Left lung (tissue), 10 donors: Measurements from ENCODE around the gene HOATZ. TPM values are rescaled to one million over a fixed set of nuclear protein-coding genes. Genes with fewer than 3 reads are reported as not detected.

Source experiments
- ATAC-seq: fragments of 200-7000 bp; cut with Tn5 transposase; one replicate; pipeline ENCODE4 v1.9.1; 2020; ENCODE audit warnings: moderate library complexity
- DNase-seq, 4 donors: peaks; one replicate each; pipeline ENCODE4 v3.0.0-alpha.2; 2013 to 2020
- H3K27ac ChIP-seq, 2 donors: fragments of 200-600 bp; sonication (generic) in 1 of 2; one replicate each; pipeline versions ENCODE4 v1.5.0 to v1.8.0; 2020 to 2021
- H3K27me3 ChIP-seq, 2 donors: fragments of 200-600 bp; sonication (generic) in 1 of 2; one replicate each; pipeline versions ENCODE4 v1.5.0 to v1.8.0; 2020 to 2021
- H3K36me3 ChIP-seq, 2 donors: fragments of 200-600 bp; sonication (generic) in 1 of 2; one replicate each; pipeline versions ENCODE4 v1.5.0 to v1.8.0; 2020 to 2021
- H3K4me1 ChIP-seq, 2 donors: fragments of 200-600 bp; one replicate each; pipeline ENCODE4 v1.8.0; 2021
- H3K4me3 ChIP-seq, 2 donors: fragments of 200-600 bp; sonication (generic) in 1 of 2; one replicate each; pipeline versions ENCODE4 v1.5.0 to v1.8.0; 2020 to 2021; ENCODE audit warnings: mild to moderate bottlenecking in 1 of 2
- H3K9me3 ChIP-seq, 2 donors: fragments of 200-600 bp; sonication (generic) in 1 of 2; one replicate each; pipeline versions ENCODE4 v1.5.0 to v1.8.0; 2020 to 2021
- CTCF ChIP-seq, 2 donors: fragments of 200-600 bp; sonication (generic) in 1 of 2; IDR thresholded peaks; one replicate each; pipeline versions ENCODE4 v1.5.0 to v1.8.0; 2021; ENCODE audit warnings: antibody characterized with exemption in 2 of 2
- intact Hi-C, 2 donors: fragments of 100-400 bp; cut with DNase I; formaldehyde crosslinking; loops; one replicate each; pipeline versions ENCODE4 v1.11.2 to v1.14.2; 2022
- polyA plus RNA-seq, 6 donors: library from polyadenylated mRNA; unstranded; fragments of 120-200 nt; gene quantifications; one replicate each; pipeline ENCODE4 v1.2.1, GENCODE V29; 2013; ENCODE audit not compliant: insufficient read length in 6 of 6
- total RNA-seq, 2 donors: library from RNA; stranded (reverse); fragmentation: NEBNext Ultra II Directional; extraction: Animal tissue kit (Norgen Biotek cat#: 25700); gene quantifications; one replicate each; pipeline ENCODE4 v1.2.1, GENCODE V29; 2021
- donor health status: DM: no; HTN: yes; CAD: no.
- donor health status: DM: no; HTN: no; CAD: no.

HOATZ gene
- total and polyA plus RNA-seq, 8 donors, result 2.0 to 13.7 (median 8.5) TPM; not detected in 1

- H3K4me3 ChIP-seq, result no peak overlapping the region
- no peaks in the 10 kb centered on the region for H3K9me3 ChIP-seq
- no peak for DNase-seq
- no peaks in the 10 kb centered on the region for H3K4me1 ChIP-seq
- intact Hi-C loops, result no loop called here
- no peaks in the 10 kb centered on the region for H3K36me3 ChIP-seq
- no peak for ATAC-seq
- no peak overlapping the region for H3K27ac ChIP-seq
- TF ChIP-seq CTCF (IDR thresholded peaks at IDR 0.05), result no peak
- no peaks in the 10 kb centered on the region for H3K27me3 ChIP-seq
These were observed 8.8 kb downstream of the HOATZ start for GRCh38 chr11:111523343-111523742.

- TF ChIP-seq CTCF (IDR thresholded peaks at IDR 0.05), result no peak
- Histone ChIP-seq H3K36me3 (no peaks in the 10 kb centered on the region), H3K27ac (no peak overlapping the region), H3K27me3 (no peaks in the 10 kb centered on the region), H3K9me3 (no peaks in the 10 kb centered on the region), H3K4me1 (no peaks in the 10 kb centered on the region), H3K4me3 (no peak overlapping the region)
- ATAC-seq, result no peak
- no peak for DNase-seq
- intact Hi-C loops, result no loop called here
These were observed 9.5 kb downstream of the HOATZ start for GRCh38 chr11:111524056-111524455.

- no peak for ATAC-seq
- TF ChIP-seq CTCF (IDR thresholded peaks at IDR 0.05), result no peak
- DNase-seq, result no peak
- H3K9me3 ChIP-seq, result no peaks in the 10 kb centered on the region
- intact Hi-C loops, result no loop called here
- no peak overlapping the region for H3K27ac ChIP-seq
- H3K4me1 ChIP-seq, result no peaks in the 10 kb centered on the region
- H3K27me3 ChIP-seq, result no peaks in the 10 kb centered on the region
- no peak overlapping the region for H3K4me3 ChIP-seq
- H3K36me3 ChIP-seq, result no peaks in the 10 kb centered on the region
These were observed 10.9 kb downstream of the HOATZ start for GRCh38 chr11:111525456-111525855.

GRCh38 chr11:111526501-111526900 is 11.9 kb downstream of the HOATZ start:
- intact Hi-C loops, result no loop called here
- H3K4me1 ChIP-seq, result no peaks in the 10 kb centered on the region
- no peaks in the 10 kb centered on the region for H3K27me3 ChIP-seq
- no peak for DNase-seq
- no peak for ATAC-seq
- H3K4me3 ChIP-seq, result no peak overlapping the region
- no peak for TF ChIP-seq CTCF (IDR thresholded peaks at IDR 0.05)
- no peak overlapping the region for H3K27ac ChIP-seq
- H3K9me3 ChIP-seq, result no peaks in the 10 kb centered on the region
- no peaks in the 10 kb centered on the region for H3K36me3 ChIP-seq

GRCh38 chr11:111527279-111527678 is 12.7 kb downstream of the HOATZ start:
- intact Hi-C loops, result no loop called here
- Histone ChIP-seq H3K27me3 (no peaks in the 10 kb centered on the region), H3K36me3 (no peaks in the 10 kb centered on the region), H3K9me3 (no peaks in the 10 kb centered on the region), H3K27ac (no peak overlapping the region), H3K4me3 (no peak overlapping the region), H3K4me1 (no peaks in the 10 kb centered on the region)
- ATAC-seq (no peak), DNase-seq (no peak)
- TF ChIP-seq CTCF (IDR thresholded peaks at IDR 0.05), result no peak
